B cell (primary cell): Measurements from ENCODE around the gene PRKN. TPM values are rescaled to one million over a fixed set of nuclear protein-coding genes. Genes with fewer than 3 reads are reported as not detected.

ENCODE experiments used
- ATAC-seq: fragments of 200-7000 bp; cut with Tn5 transposase; one replicate; pipeline ENCODE4 v1.10.0; 2021; ENCODE audit warnings: low read depth, mild to moderate bottlenecking, moderate number of reproducible peaks, moderate library complexity
- CTCF ChIA-PET: fragments of 350-600 bp; sonication (Branson Sonifier 250); formaldehyde crosslinking; loops from one replicate; lab custom pipeline; 2021; ENCODE audit warnings: antibody characterized with exemption, inconsistent platforms; lab: Charles Lee
- POLR2A ChIA-PET: fragments of 350-600 bp; sonication (Branson Sonifier 250); formaldehyde crosslinking; loops from one replicate; lab custom pipeline; 2021; ENCODE audit warnings: antibody characterized with exemption; lab: Charles Lee
- DNase-seq: peaks from one replicate; pipeline ENCODE4 v3.0.0; 2013
- H2AFZ ChIP-seq: 2 replicates; pipeline ENCODE4 v1.6.1; 2012; ENCODE audit warnings: mild to moderate bottlenecking, low read depth, low read length; ENCODE audit not compliant: insufficient read depth, poor library complexity, severe bottlenecking
- H3K27ac ChIP-seq, 2 donors: 1 replicate in 1 of 2; 2 replicates in 1 of 2; pipeline ENCODE4 v1.5.1; 2012 to 2013; ENCODE audit warnings: low read length in 2 of 2, mild to moderate bottlenecking in 2 of 2, moderate library complexity in 1 of 2
- H3K27me3 ChIP-seq, 4 experiments: fragments of 200-600 bp in 1 of 4; sonication (generic) in 1 of 4; replicated peaks in 1 of 4; 1 replicate in 2 of 4; 2 replicates in 2 of 4; pipeline versions ENCODE4 v1.6.1 to v1.7.0; 2013 to 2016; ENCODE audit warnings: low read length in 3 of 4, mild to moderate bottlenecking in 2 of 4, mixed read lengths in 1 of 4, moderate library complexity in 1 of 4; ENCODE audit not compliant: insufficient read depth in 4 of 4, control insufficient read depth in 3 of 4; ENCODE audit errors: control extremely low read depth in 1 of 4
- H3K36me3 ChIP-seq, 2 experiments: replicated peaks in 1 of 2; 1 replicate in 1 of 2; 2 replicates in 1 of 2; pipeline versions ENCODE4 v1.6.1 to v1.7.1; 2013; ENCODE audit warnings: low read length in 1 of 2; ENCODE audit not compliant: insufficient read depth in 2 of 2, control insufficient read depth in 1 of 2; ENCODE audit errors: control extremely low read depth in 1 of 2, extremely low read depth in 1 of 2
- H3K4me1 ChIP-seq, 2 donors: fragments of 200-600 bp in 1 of 2; sonication (generic) in 1 of 2; 1 replicate in 1 of 2; 2 replicates in 1 of 2; pipeline versions ENCODE4 v1.5.1 to v1.6.1; 2013 to 2017; ENCODE audit warnings: low read length in 2 of 2; ENCODE audit not compliant: control insufficient read depth in 2 of 2, insufficient read depth in 2 of 2
- H3K4me2 ChIP-seq: replicated peaks from 2 replicates; pipeline ENCODE3; 2012; ENCODE audit warnings: mild to moderate bottlenecking, low read depth, low read length; ENCODE audit not compliant: poor library complexity, severe bottlenecking
- H3K4me3 ChIP-seq, 5 experiments: fragments of 200-600 bp in 1 of 5; sonication (generic) in 1 of 5; 1 replicate in 3 of 5; 2 replicates in 2 of 5; pipeline versions ENCODE4 v1.5.1 to v1.7.0; 2011 to 2016; ENCODE audit warnings: low read length in 4 of 5, mild to moderate bottlenecking in 4 of 5, low read depth in 2 of 5, control low read depth in 1 of 5, moderate library complexity in 1 of 5; ENCODE audit not compliant: insufficient read depth in 1 of 5; ENCODE audit errors: control extremely low read depth in 1 of 5, extremely low read depth in 1 of 5
- H3K79me2 ChIP-seq: fragments of 200-600 bp; sonication (generic); one replicate; pipeline ENCODE4 v1.6.0; 2016; ENCODE audit warnings: low read length; ENCODE audit not compliant: control insufficient read depth, insufficient read depth
- H3K9ac ChIP-seq: fragments of 200-600 bp; sonication (generic); 2 replicates; pipeline ENCODE4 v1.6.1; 2017; ENCODE audit warnings: mild to moderate bottlenecking, low read length, moderate library complexity
- H3K9me3 ChIP-seq, 3 donors: one replicate each; pipeline versions ENCODE4 v1.6.1 to v1.7.1; 2013; ENCODE audit warnings: low read length in 2 of 3; ENCODE audit not compliant: control insufficient read depth in 2 of 3, insufficient read depth in 1 of 3; ENCODE audit errors: control extremely low read depth in 1 of 3
- H4K20me1 ChIP-seq: 2 replicates; pipeline ENCODE4 v1.6.0; 2012; ENCODE audit warnings: mild to moderate bottlenecking, low read length; ENCODE audit not compliant: insufficient read depth, control insufficient read depth, poor library complexity, severe bottlenecking
- H3K27ac Mint-ChIP-seq: one replicate; pipeline ENCODE4 v1.8.0; 2021; ENCODE audit warnings: mixed read lengths
- H3K27me3 Mint-ChIP-seq: one replicate; pipeline ENCODE4 v1.8.0; 2021; ENCODE audit warnings: mixed read lengths
- H3K4me1 Mint-ChIP-seq: one replicate; pipeline ENCODE4 v1.8.0; 2021; ENCODE audit warnings: mixed read lengths
- H3K4me3 Mint-ChIP-seq: one replicate; pipeline ENCODE4 v1.8.0; 2021; ENCODE audit warnings: mixed read lengths
- H3K9me3 Mint-ChIP-seq: one replicate; pipeline ENCODE4 v1.8.0; 2022; ENCODE audit warnings: mixed read lengths; ENCODE audit not compliant: insufficient read depth
- EZH2 ChIP-seq: IDR thresholded peaks from 2 replicates; pipeline ENCODE4 v1.6.1; 2012; ENCODE audit warnings: borderline replicate concordance, low read depth, mild to moderate bottlenecking, moderate library complexity, low read length; ENCODE audit not compliant: insufficient read depth, poor library complexity, severe bottlenecking
- WGBS: methylation state at CpG from one replicate; pipeline ENCODE4 v1.1.5; 2013; ENCODE audit warnings: missing lambda C conversion rate; ENCODE audit not compliant: insufficient coverage; 5-methylcytosine and 5-hydroxymethylcytosine counted together
- intact Hi-C: fragments of 100-400 bp; cut with micrococcal nuclease; formaldehyde crosslinking; loops from one replicate; pipeline ENCODE4 v1.10.0; 2022
- polyA plus RNA-seq: library from polyadenylated mRNA; depleted of rRNA; stranded (reverse); fragments of >200 nt; gene quantifications from 2 replicates; pipeline ENCODE4 v1.2.3, GENCODE V29; 2012
- total RNA-seq, 2 donors: library from RNA; stranded (reverse); fragments of 120-200 nt in 1 of 2; gene quantifications; 1 replicate in 1 of 2; 2 replicates in 1 of 2; pipeline versions ENCODE4 v1.2.3 to v1.2.4, GENCODE V29; 2013 to 2022
- TF ChIP-seq, protein P1 (sequence below): fragments of 200-600 bp; IDR thresholded peaks from one replicate; pipeline ENCODE4 v1.8.0; 2022; ENCODE audit warnings: antibody characterized with exemption, mild to moderate bottlenecking

PRKN gene
- total and polyA plus RNA-seq, 2 donors (not counting 1 experiment from before 2014, with no cell fraction given), result 1.6 to 6.2 TPM

DNA sequence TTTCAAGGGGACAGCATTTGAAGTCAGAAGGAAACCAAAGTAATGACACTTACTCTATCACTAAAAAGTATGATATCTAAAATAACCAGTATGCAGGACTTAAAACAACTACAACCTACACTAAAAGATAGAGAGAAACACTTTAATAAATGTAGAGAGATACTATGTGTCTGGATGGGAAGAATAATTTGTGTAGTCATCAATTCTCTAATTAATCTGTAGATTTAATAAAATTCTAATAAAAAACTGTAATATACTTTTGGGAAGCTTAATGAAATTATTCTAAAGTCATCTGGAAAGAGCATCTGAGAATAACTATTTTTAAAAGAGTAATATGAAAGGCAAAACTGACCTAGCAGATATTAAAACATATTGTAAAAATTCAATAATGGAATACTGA is 52.1 kb downstream of the PRKN start:
- Histone ChIP-seq H3K4me3 (no peak overlapping the region), H3K27ac (no peak overlapping the region), H3K4me1 (no peaks in the 10 kb centered on the region), H4K20me1 (no peaks in the 10 kb centered on the region), H3K9ac (no peak overlapping the region), H2AFZ (no peak overlapping the region), H3K27me3 (no peaks in the 10 kb centered on the region), H3K4me2 (no peak overlapping the region), H3K9me3 (no peaks in the 10 kb centered on the region), H3K36me3 (no peaks in the 10 kb centered on the region), H3K79me2 (no peaks in the 10 kb centered on the region)
- no peak for ATAC-seq
- H3K27me3 Mint-ChIP-seq, result no peaks in the 10 kb centered on the region
- H3K4me1 Mint-ChIP-seq, result no peaks in the 10 kb centered on the region
- intact Hi-C loops, result no loop called here
- no peak overlapping the region for H3K27ac Mint-ChIP-seq
- no peaks in the 10 kb centered on the region for H3K9me3 Mint-ChIP-seq
- no peak for TF ChIP-seq EZH2
- TF ChIP-seq, protein P1, sequence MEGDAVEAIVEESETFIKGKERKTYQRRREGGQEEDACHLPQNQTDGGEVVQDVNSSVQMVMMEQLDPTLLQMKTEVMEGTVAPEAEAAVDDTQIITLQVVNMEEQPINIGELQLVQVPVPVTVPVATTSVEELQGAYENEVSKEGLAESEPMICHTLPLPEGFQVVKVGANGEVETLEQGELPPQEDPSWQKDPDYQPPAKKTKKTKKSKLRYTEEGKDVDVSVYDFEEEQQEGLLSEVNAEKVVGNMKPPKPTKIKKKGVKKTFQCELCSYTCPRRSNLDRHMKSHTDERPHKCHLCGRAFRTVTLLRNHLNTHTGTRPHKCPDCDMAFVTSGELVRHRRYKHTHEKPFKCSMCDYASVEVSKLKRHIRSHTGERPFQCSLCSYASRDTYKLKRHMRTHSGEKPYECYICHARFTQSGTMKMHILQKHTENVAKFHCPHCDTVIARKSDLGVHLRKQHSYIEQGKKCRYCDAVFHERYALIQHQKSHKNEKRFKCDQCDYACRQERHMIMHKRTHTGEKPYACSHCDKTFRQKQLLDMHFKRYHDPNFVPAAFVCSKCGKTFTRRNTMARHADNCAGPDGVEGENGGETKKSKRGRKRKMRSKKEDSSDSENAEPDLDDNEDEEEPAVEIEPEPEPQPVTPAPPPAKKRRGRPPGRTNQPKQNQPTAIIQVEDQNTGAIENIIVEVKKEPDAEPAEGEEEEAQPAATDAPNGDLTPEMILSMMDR, result no peak
- CTCF ChIA-PET, result no interaction called here
- DNase-seq, result no peak
- no peak overlapping the region for H3K4me3 Mint-ChIP-seq
- POLR2A ChIA-PET, result no interaction called here

DNA sequence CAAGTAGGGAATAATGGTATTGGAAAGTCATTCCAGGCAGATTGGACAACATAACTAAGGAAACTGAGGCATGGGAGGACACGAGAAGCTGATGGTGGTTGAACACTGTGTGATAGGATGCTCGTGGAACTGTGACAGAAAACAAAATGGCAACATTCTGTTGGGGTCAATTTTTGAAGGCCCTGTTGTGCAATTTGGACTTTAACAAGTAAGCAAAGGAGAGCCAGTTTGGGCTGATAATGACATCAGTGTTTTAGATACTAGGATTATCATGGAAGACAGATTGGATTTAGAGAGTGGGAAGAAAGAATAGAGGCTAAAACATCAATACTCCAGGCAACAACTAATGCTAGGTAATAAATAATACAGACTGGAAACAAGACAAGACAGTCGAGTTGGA is 53.1 kb downstream of the PRKN start:
- intact Hi-C loops, result no loop called here
- CTCF ChIA-PET, result no interaction called here
- no peak overlapping the region for H3K4me2 ChIP-seq
- POLR2A ChIA-PET, result no interaction called here
- H3K4me3 ChIP-seq, result no peak overlapping the region
- ATAC-seq (no peak), DNase-seq (no peak)
- Mint-ChIP-seq H3K9me3 (no peaks in the 10 kb centered on the region), H3K27ac (no peak overlapping the region), H3K4me3 (no peak overlapping the region), H3K4me1 (no peaks in the 10 kb centered on the region), H3K27me3 (no peaks in the 10 kb centered on the region)
- H3K4me1 ChIP-seq, result no peaks in the 10 kb centered on the region
- 59% methylated on average over 3 of the region's 3 CpGs for WGBS
- no peaks in the 10 kb centered on the region for H3K27me3 ChIP-seq
- H3K36me3 ChIP-seq, result no peaks in the 10 kb centered on the region
- H3K79me2 ChIP-seq, result no peaks in the 10 kb centered on the region
- H3K9ac ChIP-seq, result no peak overlapping the region
- H3K9me3 ChIP-seq, result no peaks in the 10 kb centered on the region
- H2AFZ ChIP-seq, result no peak overlapping the region
- TF ChIP-seq, protein P1, result no peak
- no peak for TF ChIP-seq EZH2
- H3K27ac ChIP-seq, result no peak overlapping the region
- H4K20me1 ChIP-seq, result no peaks in the 10 kb centered on the region
